Motor neuron (in vitro differentiated cells): ENCODE results near the gene PPFIA2. TPM values are rescaled to one million over a fixed set of nuclear protein-coding genes. Genes with fewer than 3 reads are reported as not detected.

Experiments used
- ATAC-seq, 8 experiments: fragments of 200-7000 bp; cut with Tn5 transposase; replicated peaks in 6 of 8; 2 replicates each; pipeline ENCODE4 v1.8.0; 2021; ENCODE audit warnings: mild to moderate bottlenecking in 8 of 8, moderate library complexity in 8 of 8
- H3K27ac ChIP-seq, 2 donors: fragments of 250-450 bp; sonication (Bioruptor Pico); 2 replicates each; pipeline ENCODE4 v1.9.0; 2021; ENCODE audit warnings: antibody characterized with exemption in 2 of 2, mild to moderate bottlenecking in 2 of 2, moderate library complexity in 1 of 2
- H3K4me1 ChIP-seq, 2 donors: fragments of 250-450 bp; sonication (Bioruptor Pico); replicated peaks in 1 of 2; 2 replicates each; pipeline ENCODE4 v1.6.1; 2021; ENCODE audit warnings: antibody characterized with exemption in 2 of 2, mild to moderate bottlenecking in 2 of 2, moderate library complexity in 1 of 2
- H3K4me3 ChIP-seq, 5 donors: fragments of 250-450 bp; sonication (Bioruptor Pico); 2 replicates each; pipeline ENCODE4 v1.9.0; 2021; ENCODE audit warnings: antibody characterized with exemption in 5 of 5, mild to moderate bottlenecking in 5 of 5, moderate library complexity in 4 of 5
- WGBS, 10 experiments: fragments of 450-650 bp; shearing (Covaris generic); methylation state at CpG; one replicate each; pipeline ENCODE4 v1.0.0; 2022; 5-methylcytosine and 5-hydroxymethylcytosine counted together
- in situ Hi-C, 9 experiments: fragments of 400-800 bp; cut with MboI; loops; one replicate each; pipeline ENCODE4 v1.15.0; 2021; ENCODE audit warnings: low sequenced_read_pairs in 9 of 9, low pct_unique_long_range_greater_than_20kb in 2 of 9; ENCODE audit not compliant: unreplicated experiment in 9 of 9
- total RNA-seq, 8 experiments: library from RNA; unstranded; fragments of 300-600 nt; gene quantifications; 2 replicates each; pipeline versions ENCODE4 v1.2.3 to v1.2.4, GENCODE V29; 2022

The PPFIA2 gene
- total RNA-seq, 8 experiments from 2014 or later = 8.0 to 65.2 (median 39.1) TPM

DNA sequence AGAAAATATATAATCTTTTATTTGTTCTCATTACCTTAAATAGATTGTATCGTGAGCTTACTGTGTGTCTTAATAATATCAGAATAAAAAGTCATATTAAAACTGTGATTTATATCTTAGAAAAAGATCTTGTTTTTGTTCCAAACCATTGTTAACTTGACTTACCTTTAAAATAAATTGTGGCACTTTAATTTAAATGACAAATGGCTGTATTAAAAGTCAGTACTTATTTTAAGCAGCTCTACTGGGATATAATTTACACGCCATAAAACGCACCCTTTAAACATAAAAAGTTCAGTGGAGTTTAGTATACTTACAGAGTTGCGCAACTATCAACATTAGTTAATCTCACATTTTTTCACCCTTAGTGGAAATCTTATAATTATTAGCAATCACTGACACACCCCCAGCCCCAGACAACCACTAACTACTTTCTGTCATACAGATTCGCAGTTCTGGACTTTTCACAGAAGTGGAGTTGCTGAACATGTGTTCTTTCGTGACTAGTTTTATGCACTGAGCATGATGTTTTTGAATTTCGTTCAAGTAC, 369.5 kb downstream of the PPFIA2 start:
- Histone ChIP-seq H3K4me1 (no peaks in the 10 kb centered on the region), H3K27ac (no peak overlapping the region), H3K4me3 (no peak overlapping the region)
- ATAC-seq = no peak
- WGBS, 10 experiments = 60 to 100% (median 94%) methylated on average over 1 to 7 of the region's 7 CpGs
- in situ Hi-C loops = no loop called here

DNA sequence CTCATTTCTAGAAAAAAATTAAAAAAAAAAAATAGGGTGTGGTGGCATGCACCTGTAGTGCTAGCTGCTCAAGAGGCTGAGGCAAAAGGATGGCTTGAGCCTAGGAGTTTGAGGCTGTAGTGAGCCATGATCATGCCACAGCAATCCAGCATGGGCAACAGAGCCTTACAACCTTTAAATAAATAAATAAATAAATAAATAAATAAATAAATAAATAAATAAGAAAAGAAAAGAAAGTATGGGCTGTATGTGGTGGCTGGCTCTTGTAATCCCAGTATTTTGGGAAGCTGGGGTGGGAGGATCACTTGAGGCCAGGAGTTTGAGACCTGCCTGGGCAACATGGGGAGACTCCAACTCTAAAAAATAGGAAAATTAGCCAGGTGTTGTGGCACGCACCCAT, 373.0 kb downstream of the PPFIA2 start:
- Histone ChIP-seq H3K4me3 (no peak overlapping the region), H3K27ac (no peak overlapping the region), H3K4me1 (no peaks in the 10 kb centered on the region)
- WGBS, 10 experiments = 75 to 100% (median 95%) methylated on average over 1 of the region's 1 CpG; no CpG with 5 or more reads in 2 of the 10 experiments
- no peak for ATAC-seq
- in situ Hi-C loops = no loop called here

DNA sequence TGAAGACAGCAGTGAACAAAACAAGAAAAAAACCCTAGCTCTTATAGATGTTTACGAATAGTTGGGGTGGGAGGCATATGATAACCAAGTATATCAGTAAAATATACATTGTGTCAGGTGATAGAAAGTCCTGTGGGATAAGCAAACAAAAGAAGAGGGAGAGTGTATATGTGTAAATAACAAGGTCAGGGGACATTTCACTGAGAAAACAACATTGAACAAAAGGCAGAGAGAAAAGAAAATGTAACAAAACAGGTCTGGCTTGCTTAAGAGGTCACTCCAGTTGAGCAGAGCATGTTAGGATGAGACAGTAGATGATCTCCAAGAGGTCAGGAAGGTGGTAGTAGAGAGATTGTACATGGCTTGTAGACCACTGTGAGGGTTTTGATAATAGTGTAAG, 377.2 kb downstream of the PPFIA2 start:
- in situ Hi-C loops = no loop called here

DNA sequence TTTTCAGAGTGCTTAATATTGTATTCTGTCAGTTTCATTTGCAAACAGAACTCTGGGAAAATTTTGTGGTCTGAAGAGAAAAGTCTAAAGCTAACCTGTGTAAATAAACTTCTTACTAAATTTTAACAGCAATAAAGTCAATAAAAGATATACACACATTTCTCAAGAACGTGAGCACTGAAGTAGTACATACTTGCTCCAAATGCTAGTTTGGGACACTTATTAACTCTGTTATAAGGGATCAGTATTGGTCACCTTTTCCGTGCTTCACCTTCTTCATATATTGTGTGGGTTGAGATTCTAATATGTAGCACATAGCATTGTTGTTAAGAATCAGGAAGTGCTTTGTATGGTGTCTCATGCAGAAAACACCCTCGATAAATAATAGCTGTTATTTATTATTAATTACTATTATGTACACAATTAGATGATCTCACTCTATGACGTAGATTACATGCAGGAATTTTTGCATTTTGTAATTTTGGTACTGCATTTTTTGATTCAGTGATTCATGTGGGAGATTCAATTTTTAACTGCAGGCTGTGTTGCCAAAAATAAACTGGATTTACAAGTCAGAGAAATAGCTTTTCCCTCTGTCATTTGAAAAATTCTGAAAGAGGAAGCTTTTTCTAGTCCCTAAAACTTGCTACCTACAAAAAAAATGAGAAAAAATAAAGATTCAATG, 380.4 kb downstream of the PPFIA2 start:
- H3K4me1 ChIP-seq = no peaks in the 10 kb centered on the region
- no peak overlapping the region for H3K27ac ChIP-seq
- WGBS, 10 experiments = 13 to 100% (median 84%) methylated on average over 1 to 4 of the region's 4 CpGs
- peak in 3 of 8 experiments; percentile 35 to 87 (median 63) for ATAC-seq
- no peak overlapping the region for H3K4me3 ChIP-seq
- in situ Hi-C loops = no loop called here

More for the DNA sequence above, 377.2 kb downstream of the PPFIA2 start:
- Histone ChIP-seq H3K4me1 (no peaks in the 10 kb centered on the region), H3K27ac (no peak overlapping the region), H3K4me3 (no peak overlapping the region)
- 25 to 100% (median 100%) methylated on average over 1 of the region's 1 CpG; no CpG with 5 or more reads in 1 of the 10 experiments for WGBS, 10 experiments
- ATAC-seq = no peak

DNA sequence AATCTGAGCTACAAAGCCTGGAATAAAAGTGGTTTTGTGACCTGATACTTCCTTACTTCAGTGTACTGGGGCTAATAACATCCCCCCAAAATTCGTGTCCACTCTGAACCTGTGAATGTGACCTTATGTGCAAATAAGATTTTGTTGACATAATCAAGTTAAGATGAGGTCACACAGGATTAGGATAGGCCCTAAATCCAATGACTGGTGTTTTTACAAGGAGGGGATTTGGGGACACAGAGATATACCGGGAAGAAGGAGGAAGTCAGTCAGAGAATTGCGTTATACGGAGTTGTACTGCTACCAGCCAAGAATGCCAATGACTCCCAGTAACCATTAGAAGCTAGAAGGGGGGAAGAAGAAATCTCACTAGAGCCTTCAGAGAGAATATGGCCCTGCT, 381.4 kb downstream of the PPFIA2 start:
- Histone ChIP-seq H3K4me3 (no peak overlapping the region), H3K27ac (no peak overlapping the region), H3K4me1 (no peaks in the 10 kb centered on the region)
- in situ Hi-C loops = no loop called here
- no peak for ATAC-seq
- 56 to 100% (median 84%) methylated on average over 1 to 4 of the region's 4 CpGs; no CpG with 5 or more reads in 1 of the 10 experiments for WGBS, 10 experiments

DNA sequence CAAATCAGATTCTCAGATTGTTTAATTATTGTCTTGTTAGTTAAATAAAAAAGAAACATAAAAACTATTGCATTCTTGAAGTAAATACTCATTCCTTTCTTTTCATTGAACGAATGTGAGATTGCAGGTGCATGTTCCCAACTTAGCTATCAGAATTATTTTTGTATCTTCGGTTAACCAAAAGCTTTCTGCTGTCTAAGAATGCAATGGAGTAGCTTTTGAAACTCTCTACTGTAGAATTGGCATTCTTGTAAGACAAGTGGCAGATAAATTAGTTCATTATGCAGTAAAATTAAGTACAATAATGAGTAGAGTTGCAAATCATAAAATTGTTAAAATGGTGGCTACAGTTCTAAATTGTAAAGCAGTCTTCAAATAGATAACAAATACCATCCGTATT, 383.2 kb downstream of the PPFIA2 start:
- in situ Hi-C loops = no loop called here
- WGBS, 10 experiments = 44 to 93% (median 83%) methylated on average over 1 to 3 of the region's 3 CpGs; no CpG with 5 or more reads in 1 of the 10 experiments
- no peak for ATAC-seq
- Histone ChIP-seq H3K4me1 (no peaks in the 10 kb centered on the region), H3K27ac (no peak overlapping the region), H3K4me3 (no peak overlapping the region)

DNA sequence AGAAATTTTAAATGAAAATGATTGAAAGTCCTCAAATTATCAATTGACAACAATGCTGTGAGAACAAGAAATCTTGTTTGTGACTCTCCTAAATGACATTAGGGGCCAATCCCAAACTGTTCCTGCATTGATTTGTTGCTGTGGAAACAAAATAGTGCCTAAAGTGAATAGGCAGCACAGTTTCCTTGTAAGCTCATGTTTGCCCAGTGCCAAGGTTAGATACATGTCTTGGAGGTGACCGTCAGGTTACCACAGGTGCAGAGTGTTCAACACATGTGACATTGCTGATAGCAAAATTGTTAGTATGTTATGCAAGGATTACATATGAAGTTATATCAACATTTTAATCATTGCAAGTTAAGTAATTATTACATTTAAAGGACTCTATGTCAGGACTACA, 388.7 kb downstream of the PPFIA2 start:
- ATAC-seq = peak in 1 of 8 experiments; percentile 53
- WGBS, 10 experiments = 71 to 100% (median 87%) methylated on average over 1 of the region's 1 CpG; no CpG with 5 or more reads in 4 of the 10 experiments
- Histone ChIP-seq H3K27ac (no peak overlapping the region), H3K4me3 (no peak overlapping the region), H3K4me1 (no peaks in the 10 kb centered on the region)
- in situ Hi-C loops = no loop called here

DNA sequence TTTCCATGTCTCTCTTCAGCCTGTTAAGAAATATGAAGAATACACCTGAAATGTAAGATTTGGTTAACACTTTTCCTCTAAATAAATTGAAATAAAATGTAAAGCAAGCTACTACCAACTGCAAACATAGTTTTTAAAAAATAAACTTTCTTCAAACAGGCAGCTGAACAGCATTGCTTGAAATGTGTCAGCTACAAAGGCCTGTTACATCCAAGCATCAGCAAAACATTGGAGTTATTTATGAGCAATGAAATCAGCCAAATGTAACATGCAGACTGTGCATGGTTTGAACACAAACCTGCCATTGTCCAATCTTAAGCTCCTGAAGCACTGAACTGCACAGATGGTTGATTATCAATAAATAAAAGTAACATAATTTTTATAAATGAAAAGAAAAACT, 390.0 kb downstream of the PPFIA2 start:
- Histone ChIP-seq H3K27ac (no peak overlapping the region), H3K4me3 (no peak overlapping the region), H3K4me1 (no peaks in the 10 kb centered on the region)
- no peak for ATAC-seq
- in situ Hi-C loops = no loop called here

DNA sequence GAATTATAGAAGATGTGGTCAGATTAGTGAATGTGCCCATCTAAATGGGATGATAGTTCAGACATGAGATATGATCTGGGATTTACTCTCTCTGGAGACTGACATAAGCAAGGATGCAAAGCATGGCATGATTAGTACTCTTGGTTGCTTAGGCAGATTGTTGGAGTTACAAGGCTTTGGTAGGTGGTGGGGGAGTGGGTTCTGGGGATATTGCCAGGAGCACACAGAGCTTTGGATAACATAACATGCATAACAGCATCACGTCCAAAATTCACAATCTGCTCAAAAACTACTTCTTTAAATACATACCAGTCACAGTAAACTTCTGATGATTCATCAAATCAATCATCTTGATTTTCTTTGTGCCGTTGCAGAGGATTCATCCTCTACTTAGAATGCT, 393.9 kb downstream of the PPFIA2 start:
- no peak for ATAC-seq
- no peak overlapping the region for H3K27ac ChIP-seq

DNA sequence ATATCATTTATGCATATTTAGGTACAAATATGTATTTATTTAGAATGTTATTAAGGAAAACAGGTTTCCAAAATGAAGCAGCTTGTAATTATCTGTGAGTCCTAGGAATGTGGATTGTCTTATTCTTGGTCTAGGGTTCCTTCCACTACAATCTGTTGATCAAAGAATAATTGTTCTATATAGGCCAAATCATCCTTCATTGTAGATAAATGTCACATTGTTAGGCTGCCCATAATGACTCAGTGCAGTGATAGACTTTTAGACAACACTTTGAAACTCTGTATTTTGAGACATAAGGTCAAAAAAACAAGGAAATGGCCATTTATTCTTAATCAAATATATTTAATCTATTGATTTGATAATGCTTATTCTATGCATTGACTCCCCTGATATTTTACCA, 398.2 kb downstream of the PPFIA2 start:
- no peak for ATAC-seq
- Histone ChIP-seq H3K4me3 (no peak overlapping the region), H3K4me1 (no peaks in the 10 kb centered on the region), H3K27ac (no peak overlapping the region)
- in situ Hi-C loops = no loop called here

More for the DNA sequence above, 393.9 kb downstream of the PPFIA2 start:
- Histone ChIP-seq H3K4me1 (no peaks in the 10 kb centered on the region), H3K4me3 (no peak overlapping the region)
- 8 to 70% (median 59%) methylated on average over 1 to 2 of the region's 2 CpGs; no CpG with 5 or more reads in 4 of the 10 experiments for WGBS, 10 experiments
- in situ Hi-C loops = no loop called here

DNA sequence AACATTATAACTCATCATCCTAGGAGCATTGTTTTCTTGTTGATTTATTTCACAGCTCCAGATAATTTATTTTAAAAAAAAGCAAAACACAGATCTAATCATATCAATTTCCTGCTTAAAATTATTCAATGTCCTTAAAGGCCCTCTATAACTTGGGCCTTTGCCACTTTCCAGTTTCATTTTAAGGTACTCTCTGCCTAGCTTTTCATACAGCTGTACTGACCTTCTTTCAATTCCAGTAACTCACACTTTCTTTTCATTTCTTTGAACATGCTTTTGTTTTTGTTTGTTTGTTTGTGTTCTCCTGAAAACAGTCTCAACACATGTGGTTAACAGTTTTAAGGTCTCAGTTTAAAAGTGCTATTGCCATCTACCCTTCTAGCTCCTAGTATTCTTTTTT, 399.4 kb downstream of the PPFIA2 start:
- H3K4me3 ChIP-seq = no peak overlapping the region
- no peaks in the 10 kb centered on the region for H3K4me1 ChIP-seq
- no peak overlapping the region for H3K27ac ChIP-seq
- in situ Hi-C loops = no loop called here
- ATAC-seq = no peak

DNA sequence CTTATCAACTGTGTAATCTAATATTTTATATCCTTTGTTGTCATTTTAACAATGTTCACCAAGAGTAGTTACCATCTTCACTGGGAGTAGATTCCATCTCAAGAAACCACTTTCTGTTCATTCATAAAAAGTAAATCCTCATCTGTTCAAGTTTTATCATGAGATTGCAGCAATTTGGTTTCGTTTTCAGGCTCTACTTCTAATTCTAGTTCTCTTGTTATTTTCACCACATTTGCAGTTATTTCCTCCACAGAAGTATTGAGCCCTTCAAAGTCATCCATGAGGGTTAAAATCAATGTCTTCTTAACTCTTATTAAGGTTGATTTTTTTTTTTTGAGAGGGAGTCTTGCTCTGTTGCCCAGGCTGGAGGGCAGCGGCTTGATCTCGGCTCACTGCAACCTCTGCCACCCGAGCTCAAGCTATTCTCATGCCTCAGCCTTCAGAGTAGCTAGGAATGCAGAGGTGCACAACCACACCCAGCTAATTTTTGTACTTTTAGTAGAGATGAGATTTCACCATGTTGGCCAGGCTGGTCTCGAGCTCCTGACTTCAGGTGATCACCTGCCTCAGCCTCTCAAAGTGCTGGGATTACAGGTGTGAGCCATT, 404.7 kb downstream of the PPFIA2 start:
- in situ Hi-C loops = no loop called here
- Histone ChIP-seq H3K4me1 (no peaks in the 10 kb centered on the region), H3K27ac (no peak overlapping the region), H3K4me3 (no peak overlapping the region)
- ATAC-seq = no peak
- WGBS, 10 experiments = 16 to 95% (median 83%) methylated on average over 1 to 5 of the region's 5 CpGs

DNA sequence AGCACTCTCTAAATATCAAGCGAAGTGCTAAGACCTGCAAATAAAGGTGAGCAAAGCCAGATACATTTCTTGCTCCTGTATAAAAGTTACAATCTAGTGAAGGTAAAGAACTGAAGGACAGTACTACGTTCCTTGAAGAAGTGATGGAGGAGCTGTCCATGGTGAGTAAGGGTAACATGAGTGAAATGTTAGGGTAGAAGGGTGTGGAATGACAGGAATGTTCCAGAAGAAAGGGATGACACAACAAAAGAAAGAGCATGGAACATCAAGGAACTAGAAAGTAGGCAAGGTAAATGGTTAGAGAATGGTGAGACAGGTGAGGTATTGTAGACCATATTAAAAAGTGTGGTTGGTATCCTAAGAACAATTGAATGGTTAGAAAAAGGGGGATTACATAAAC, 408.8 kb downstream of the PPFIA2 start:
- in situ Hi-C loops = no loop called here
- no peaks in the 10 kb centered on the region for H3K4me1 ChIP-seq
- WGBS, 10 experiments = 14 to 100% (median 87%) methylated on average over 1 to 2 of the region's 2 CpGs; no CpG with 5 or more reads in 2 of the 10 experiments
- no peak overlapping the region for H3K27ac ChIP-seq
- no peak overlapping the region for H3K4me3 ChIP-seq
- ATAC-seq = no peak

DNA sequence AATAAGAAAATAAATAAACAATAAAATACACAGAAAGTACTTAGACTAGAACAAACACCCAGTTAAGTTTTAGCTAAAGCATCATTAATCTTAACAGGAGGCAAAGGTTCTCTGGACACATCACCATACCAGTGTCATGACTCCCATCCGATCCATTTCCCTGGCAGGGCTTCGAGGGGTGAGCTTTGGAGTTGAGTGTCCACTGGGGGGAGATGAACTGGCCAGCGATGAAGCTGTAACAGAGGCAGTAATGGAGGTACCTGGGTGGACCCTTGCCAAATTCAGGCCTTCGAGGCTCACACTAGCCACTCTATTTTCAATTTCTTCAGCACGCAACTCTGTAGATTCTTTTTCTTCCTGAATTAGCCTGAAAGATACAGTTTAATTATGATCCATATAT, 411.7 kb downstream of the PPFIA2 start:
- H3K4me3 ChIP-seq = no peak overlapping the region
- WGBS, 10 experiments = 76 to 100% (median 92%) methylated on average over 2 to 4 of the region's 5 CpGs; no CpG with 5 or more reads in 1 of the 10 experiments
- no peaks in the 10 kb centered on the region for H3K4me1 ChIP-seq
- in situ Hi-C loops = no loop called here
- ATAC-seq = no peak
- no peak overlapping the region for H3K27ac ChIP-seq
